ENCODE measurements around the gene DHCR7. TPM values are rescaled to one million over a fixed set of nuclear protein-coding genes. Genes with fewer than 3 reads are reported as not detected.

DHCR7 gene
- total RNA-seq, 2 donors from 2014 or later: 87.7 to 130 TPM

GRCh38 chr11:71429701-71430100, 18.5 kb downstream of the DHCR7 start:
- Histone ChIP-seq H3K9me3 (ENCODE audit: control insufficient read depth, low read length) (no peaks in the 10 kb centered on the region), H3K4me1 (ENCODE audit: control insufficient read depth, insufficient read depth, low read length) (no peaks in the 10 kb centered on the region), H3K9ac (ENCODE audit: extremely low read depth, low read length, poor library complexity, severe bottlenecking) (no peak overlapping the region), H3K27me3 (ENCODE audit: control insufficient read depth, insufficient read depth, low read length, poor library complexity, severe bottlenecking) (no peaks in the 10 kb centered on the region), H3K4me3 (ENCODE audit: low read length) (no peak overlapping the region), H3K27ac (ENCODE audit: low read depth, low read length) (no peak overlapping the region), H3K36me3 (ENCODE audit: control insufficient read depth, insufficient read depth, low read length) (peaks cover 4% of the 10 kb centered on the region)
- no peak overlapping the region for H3K27ac Mint-ChIP-seq
- no peaks in the 10 kb centered on the region for H3K4me1 Mint-ChIP-seq
- TF ChIP-seq CTCF (conservative IDR thresholded peaks at IDR 0.05): no peak
- H3K9me3 Mint-ChIP-seq: peaks cover 5% of the 10 kb centered on the region
- H3K4me3 Mint-ChIP-seq: no peak overlapping the region
- no peak for DNase-seq
- peaks cover 1% of the 10 kb centered on the region for H3K27me3 Mint-ChIP-seq (ENCODE audit: insufficient read depth)
- 91 to 97% methylated on average over 5 to 6 of the region's 6 CpGs for WGBS, 2 experiments (ENCODE audit: insufficient coverage in 1 of 2, insufficient read length in 1 of 2)
- H3K36me3 Mint-ChIP-seq (ENCODE audit: low read depth): peaks cover under 1% of the 10 kb centered on the region

DNA sequence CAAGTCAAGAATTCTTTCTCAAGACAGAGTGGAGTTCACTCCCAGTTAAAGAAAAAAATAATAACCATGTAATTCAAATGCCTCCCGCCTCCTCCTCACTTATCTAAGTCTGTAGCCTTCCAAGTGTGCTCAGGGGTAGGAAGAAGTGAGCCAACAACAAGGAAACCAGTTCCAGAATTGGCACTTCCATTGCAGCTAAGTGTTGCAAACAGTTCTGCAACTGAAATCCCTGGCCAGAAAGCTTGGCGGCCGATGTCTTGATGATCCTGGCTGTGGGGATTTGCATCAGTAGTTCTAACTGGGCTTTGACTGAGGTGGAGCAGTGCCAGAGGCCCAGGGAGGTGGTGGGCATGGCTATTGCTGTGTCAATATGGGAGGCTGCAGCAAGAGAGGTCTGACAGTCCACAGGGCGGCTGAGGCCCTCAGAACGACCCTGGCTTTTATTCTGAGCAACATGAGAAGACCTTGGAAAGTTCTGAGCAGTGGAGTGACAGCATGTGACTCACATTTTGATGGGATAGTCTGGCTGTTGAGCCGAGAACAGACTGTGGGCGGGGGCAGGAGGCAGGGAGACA, 19.2 kb downstream of the DHCR7 start:
- Histone ChIP-seq H3K9me3 (ENCODE audit: control insufficient read depth, low read length) (no peaks in the 10 kb centered on the region), H3K27me3 (ENCODE audit: control insufficient read depth, insufficient read depth, low read length, poor library complexity, severe bottlenecking) (no peaks in the 10 kb centered on the region), H3K36me3 (ENCODE audit: control insufficient read depth, insufficient read depth, low read length) (no peaks in the 10 kb centered on the region), H3K27ac (ENCODE audit: low read depth, low read length) (no peak overlapping the region), H3K9ac (ENCODE audit: extremely low read depth, low read length, poor library complexity, severe bottlenecking) (no peak overlapping the region), H3K4me3 (ENCODE audit: low read length) (no peak overlapping the region), H3K4me1 (ENCODE audit: control insufficient read depth, insufficient read depth, low read length) (no peaks in the 10 kb centered on the region)
- DNase-seq: no peak
- no peak overlapping the region for H3K4me3 Mint-ChIP-seq
- H3K4me1 Mint-ChIP-seq: no peaks in the 10 kb centered on the region
- H3K27ac Mint-ChIP-seq: no peak overlapping the region
- peaks cover 5% of the 10 kb centered on the region for H3K9me3 Mint-ChIP-seq
- no peaks in the 10 kb centered on the region for H3K36me3 Mint-ChIP-seq (ENCODE audit: low read depth)
- peaks cover 1% of the 10 kb centered on the region for H3K27me3 Mint-ChIP-seq (ENCODE audit: insufficient read depth)
- 89 to 91% methylated on average over 6 to 7 of the region's 7 CpGs for WGBS, 2 experiments (ENCODE audit: insufficient coverage in 1 of 2, insufficient read length in 1 of 2)
- no peak for TF ChIP-seq CTCF (conservative IDR thresholded peaks at IDR 0.05)

GRCh38 chr11:71426413-71426812, 21.8 kb downstream of the DHCR7 start:
- DNase-seq: no peak
- H3K9me3 ChIP-seq (ENCODE audit: control insufficient read depth, low read length): no peaks in the 10 kb centered on the region
- no peak overlapping the region for H3K9ac ChIP-seq (ENCODE audit: extremely low read depth, low read length, poor library complexity, severe bottlenecking)
- peaks cover 1% of the 10 kb centered on the region for H3K27me3 Mint-ChIP-seq (ENCODE audit: insufficient read depth)
- H3K27ac ChIP-seq (ENCODE audit: low read depth, low read length): no peak overlapping the region
- H3K27ac Mint-ChIP-seq: no peak overlapping the region
- no peak for TF ChIP-seq CTCF (conservative IDR thresholded peaks at IDR 0.05)
- no peaks in the 10 kb centered on the region for H3K4me1 ChIP-seq (ENCODE audit: control insufficient read depth, insufficient read depth, low read length)
- no peaks in the 10 kb centered on the region for H3K27me3 ChIP-seq (ENCODE audit: control insufficient read depth, insufficient read depth, low read length, poor library complexity, severe bottlenecking)
- peaks cover 3% of the 10 kb centered on the region for H3K4me1 Mint-ChIP-seq
- WGBS, 2 experiments (ENCODE audit: insufficient coverage in 1 of 2, insufficient read length in 1 of 2): 80 to 93% methylated on average over 1 to 3 of the region's 3 CpGs
- H3K4me3 ChIP-seq (ENCODE audit: low read length): no peak overlapping the region
- peaks cover 5% of the 10 kb centered on the region for H3K9me3 Mint-ChIP-seq
- H3K4me3 Mint-ChIP-seq: no peak overlapping the region
- no peaks in the 10 kb centered on the region for H3K36me3 ChIP-seq (ENCODE audit: control insufficient read depth, insufficient read depth, low read length)
- no peaks in the 10 kb centered on the region for H3K36me3 Mint-ChIP-seq (ENCODE audit: low read depth)
